ENCODE results near the gene ALLC.
"Not testable (repeated sequence)": the region's sequence is repeated elsewhere in the genome, so short reads cannot be mapped to it uniquely, and the experiment has no call there.

ALLC gene

GRCh38 chr2:3656762-3657721 is 958 bp upstream of the ALLC start:
- no peak for DNase-seq

DNA sequence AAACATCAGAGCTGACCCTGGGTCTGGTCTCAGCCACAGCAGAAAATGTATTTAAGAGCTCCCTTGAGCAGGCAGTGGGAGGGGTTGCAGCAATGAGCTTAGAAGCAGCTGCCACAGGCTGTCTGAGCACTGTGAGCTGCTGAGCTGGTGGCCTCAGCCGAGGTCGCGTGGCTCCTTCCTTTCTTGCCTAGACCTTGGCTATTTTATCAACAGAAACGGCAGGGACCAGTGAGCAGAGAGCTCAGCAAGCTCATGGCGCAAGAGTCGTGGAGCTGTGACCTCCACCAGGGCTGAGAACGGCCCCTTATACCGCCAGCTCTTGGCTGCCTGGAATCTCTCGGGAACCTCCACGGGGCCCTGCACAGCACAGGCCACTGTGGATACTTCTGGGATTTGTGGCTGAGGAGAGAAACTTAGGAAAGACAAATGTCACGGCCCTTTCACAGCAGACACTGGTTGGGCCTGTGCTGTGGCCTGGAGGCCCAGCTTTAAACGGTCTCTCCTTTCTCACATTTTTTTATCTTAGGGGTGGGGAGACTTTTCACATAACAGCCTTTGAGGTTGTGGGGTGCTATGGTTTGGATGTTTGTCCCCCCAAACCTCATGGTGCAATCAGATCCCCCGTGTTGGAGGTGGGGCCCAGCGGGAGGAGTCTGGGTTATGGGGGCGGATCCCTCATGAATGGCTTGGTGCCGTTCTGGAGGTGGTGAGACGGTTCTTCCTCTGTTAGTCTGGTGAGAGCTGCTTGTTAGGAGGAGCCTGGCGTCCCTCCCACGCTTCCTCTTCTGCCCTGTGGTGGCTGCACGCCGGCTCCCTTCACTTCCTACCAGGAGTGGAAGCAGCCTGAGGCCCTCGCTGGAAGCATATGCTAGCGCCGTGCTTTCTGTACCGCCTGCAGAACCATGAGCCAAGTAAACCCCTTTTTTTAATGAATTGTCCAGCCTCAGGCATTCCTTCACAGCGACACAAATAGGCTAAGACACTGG is 1.7 kb downstream of the ALLC start:
- no peak for DNase-seq

DNA sequence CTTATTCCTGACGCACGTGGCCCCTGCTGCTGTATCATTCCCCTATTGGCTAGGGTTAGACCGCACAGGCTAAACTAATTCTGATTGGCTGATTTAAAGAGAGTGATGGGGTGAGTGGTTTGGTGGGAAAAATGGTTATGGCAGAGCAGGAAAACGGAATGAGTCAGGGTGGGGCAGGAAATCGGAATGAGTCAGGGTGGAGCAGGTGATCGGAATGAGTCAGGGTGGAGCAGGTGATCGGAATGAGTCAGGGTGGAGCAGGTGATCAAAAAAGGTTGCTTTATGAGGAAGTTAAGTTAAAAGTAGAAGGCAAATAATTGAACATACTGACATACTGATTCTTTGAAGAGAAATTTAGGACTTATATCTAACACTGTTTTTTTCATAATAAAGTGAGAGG is 2.6 kb downstream of the ALLC start:
- DNase-seq, result not testable (repeated sequence)

DNA sequence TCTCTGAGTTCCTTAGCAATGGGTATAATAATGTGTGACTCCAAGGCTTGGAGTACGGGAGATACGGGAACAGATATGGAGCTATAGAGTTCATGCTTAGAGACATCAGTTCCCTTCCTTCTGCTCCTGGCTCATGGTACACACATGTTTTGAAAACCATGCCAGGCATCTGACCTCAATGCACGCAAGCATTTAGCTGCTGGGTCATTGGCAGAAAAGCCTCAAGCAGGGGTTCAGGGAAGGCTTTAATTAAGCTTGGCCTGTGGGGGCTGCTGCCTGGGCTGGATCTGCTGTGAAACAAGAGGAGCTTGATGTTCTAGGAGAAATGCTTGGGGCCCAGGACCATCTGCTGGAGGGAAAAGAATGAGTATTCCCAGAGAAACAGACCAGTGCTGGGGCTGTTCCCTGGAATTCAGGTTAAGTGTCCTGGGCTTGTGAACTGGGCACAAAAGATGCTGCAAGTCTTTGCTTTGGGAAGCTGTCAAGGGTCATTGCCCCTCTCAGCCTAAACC is 3.2 kb downstream of the ALLC start:
- DNase-seq, result no peak

- no peak for DNase-seq
Measured at GRCh38 chr2:3662239-3662638, 4.2 kb downstream of the ALLC start.

DNA sequence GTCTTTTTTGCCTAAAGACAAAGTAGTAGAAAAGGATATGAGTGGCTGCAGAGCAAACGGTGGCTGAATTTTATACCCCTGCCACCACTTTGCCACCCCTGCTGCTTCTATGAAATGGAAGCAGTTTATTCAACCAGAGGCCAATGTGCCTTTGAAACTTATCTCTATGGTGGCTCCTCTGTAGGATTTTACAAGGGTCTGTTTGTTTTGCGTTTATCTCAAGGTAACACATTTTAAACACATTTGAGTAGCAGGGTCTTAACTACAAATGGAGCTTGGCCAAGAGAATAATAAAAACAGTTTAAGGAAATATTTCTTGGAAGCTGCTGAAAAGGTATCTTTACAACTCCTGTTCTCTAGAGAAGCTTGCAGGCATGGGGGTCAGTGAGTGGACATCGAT is 6.1 kb downstream of the ALLC start:
- no peak for DNase-seq

DNA sequence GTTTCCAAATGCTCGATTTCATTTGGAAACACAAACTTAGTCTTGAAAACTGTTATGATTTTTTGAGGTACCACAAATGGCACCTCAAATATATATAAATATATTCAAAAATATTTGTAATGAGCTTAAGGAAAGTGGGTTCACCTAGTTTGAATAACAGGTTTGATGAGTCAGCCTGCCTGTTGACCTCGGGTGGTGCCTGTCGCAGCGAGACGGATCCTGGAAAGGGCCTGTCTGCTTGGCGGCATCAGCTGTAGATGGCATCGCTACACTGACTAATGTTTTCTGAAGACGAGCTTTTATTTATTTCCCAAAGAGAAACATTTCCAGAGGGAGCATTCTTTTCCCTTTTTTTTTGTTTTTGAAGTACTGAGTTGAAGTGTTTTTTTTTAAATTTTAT is 6.9 kb downstream of the ALLC start:
- no peak for DNase-seq

DNA sequence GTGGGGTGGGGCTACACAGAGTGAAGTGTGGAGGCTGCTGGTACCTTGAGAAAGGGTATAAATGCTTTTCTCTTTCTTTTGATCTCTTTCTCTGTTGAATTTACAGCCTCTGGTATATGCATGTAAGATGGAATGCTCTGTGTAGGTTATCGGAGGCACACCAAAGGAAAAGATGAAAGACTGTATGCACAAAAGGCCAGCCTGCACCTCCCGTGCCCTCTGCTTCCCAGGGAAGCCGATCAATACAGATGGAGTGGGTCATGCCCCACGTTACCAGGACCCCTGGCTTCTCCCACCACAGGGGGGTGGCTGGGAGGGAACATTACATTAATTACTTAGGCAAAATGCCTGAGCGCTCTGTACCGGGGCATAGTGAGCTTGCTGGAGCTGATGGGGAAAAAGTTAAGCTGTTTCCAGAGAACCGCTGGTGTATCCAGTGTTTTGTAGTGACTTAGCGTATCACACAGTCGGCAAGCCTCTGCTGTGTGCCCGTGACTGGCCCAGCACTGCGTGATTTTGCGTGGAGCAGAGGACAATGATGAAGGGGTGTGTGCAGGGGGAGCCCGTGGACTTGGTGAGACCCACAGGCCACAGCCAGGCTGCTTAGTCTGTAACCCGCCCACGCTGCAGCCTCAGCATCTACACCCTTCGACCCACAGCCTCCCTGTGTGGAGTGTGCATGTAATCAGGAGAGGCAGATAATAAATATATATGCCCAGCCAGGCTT is 8.0 kb downstream of the ALLC start:
- no peak for DNase-seq

DNA sequence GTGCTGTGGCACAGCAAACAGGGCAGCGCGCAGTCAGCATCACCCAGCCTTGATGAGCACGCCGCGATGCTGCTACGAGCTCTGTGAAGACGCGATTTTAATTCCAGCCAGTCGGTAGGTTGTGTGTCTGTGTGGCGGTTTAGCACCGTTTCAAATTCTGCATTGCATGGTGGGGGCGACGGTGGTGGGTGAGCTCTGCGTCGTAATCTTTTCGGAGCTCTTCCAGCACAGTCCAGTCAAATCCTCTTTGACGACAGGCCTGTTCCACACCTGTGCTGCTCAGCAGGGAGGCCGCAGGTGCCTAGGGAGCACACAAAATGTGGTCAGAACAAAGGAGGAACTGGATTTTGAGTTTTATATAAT is 8.6 kb downstream of the ALLC start:
- DNase-seq, result no peak

- DNase-seq, result peak; percentile 4
Measured at GRCh38 chr2:3667151-3667631, 9.2 kb downstream of the ALLC start.

DNA sequence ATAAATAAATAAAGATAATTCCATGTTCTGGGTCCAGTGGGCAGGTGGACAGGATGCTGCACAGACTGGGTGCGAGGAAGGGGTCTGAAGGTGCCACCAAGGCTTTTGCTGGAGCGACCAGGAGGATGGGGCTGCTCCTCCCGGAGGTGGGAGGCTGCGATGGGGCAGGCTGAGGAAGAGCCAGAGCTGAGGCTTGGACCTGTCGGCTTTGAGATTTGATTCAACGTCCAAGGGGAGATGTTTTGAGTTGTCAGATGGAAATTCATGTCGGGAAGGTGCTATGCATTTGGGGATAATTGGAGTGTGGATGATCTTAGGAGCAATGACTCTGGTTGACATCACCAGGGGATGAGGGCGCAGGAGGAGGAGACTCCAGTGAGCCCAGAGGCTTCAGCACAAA is 11.7 kb downstream of the ALLC start:
- no peak for DNase-seq

GRCh38 chr2:3670376-3670775 is 12.4 kb downstream of the ALLC start:
- DNase-seq, result no peak

DNA sequence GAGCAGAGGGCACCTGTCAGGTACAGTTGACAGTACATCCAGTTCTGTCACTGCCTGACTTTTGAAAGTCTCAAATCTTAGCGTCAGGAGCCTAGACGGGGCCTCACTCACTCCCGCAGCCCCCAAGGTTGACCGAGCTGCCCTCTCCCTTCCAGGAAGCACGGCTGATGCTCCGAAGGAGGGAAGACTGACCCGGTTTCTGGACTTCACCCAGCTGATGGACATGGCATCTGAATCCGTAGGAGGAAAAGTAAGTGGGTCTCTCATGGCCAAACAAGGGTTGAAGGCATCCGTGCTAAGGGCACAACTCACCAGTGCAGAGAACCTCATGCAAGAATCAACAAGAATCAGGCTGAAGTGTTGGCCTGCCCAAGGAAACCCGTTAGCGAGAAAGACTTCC is 12.9 kb downstream of the ALLC start:
- no peak for DNase-seq

DNA sequence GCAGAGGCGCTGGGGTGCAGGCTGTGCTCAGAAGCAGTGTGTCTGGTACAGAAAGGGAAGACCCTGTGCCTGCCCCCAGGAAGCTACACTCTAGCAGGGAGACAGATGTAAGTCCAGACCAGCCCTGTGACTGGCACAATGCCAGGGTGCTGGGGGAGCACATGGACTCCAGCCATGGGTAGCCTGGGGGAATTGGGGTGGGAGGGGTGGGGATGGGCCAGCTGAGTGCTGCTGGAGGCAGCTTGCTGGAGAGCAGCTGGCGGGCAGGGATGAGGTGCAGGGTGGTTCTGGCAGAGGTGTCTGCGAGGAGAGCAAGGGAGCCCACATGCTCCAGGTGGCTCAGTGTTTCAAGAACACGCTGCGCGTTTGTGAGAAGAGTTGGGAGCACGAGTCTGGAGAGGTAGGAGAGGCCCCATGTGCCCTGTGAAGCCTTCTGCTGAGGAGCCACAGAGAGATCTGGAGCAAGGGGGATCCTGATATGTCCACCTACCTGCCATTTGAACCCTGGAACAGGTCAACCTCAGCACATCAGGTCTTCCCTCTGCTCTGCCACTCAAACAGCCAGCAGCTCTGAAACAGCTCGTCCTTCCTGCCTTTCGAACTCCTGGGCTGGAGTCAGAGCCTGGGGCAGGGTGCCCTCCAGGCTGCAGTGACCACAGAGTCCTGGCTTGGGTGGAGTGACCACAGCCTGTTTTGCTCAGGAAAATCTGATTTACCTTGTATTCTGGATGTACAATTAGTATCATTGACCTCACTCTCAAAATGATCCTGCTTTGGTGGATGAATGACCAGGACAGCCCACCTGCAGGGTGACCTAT is 15.1 kb downstream of the ALLC start:
- DNase-seq, result no peak

DNA sequence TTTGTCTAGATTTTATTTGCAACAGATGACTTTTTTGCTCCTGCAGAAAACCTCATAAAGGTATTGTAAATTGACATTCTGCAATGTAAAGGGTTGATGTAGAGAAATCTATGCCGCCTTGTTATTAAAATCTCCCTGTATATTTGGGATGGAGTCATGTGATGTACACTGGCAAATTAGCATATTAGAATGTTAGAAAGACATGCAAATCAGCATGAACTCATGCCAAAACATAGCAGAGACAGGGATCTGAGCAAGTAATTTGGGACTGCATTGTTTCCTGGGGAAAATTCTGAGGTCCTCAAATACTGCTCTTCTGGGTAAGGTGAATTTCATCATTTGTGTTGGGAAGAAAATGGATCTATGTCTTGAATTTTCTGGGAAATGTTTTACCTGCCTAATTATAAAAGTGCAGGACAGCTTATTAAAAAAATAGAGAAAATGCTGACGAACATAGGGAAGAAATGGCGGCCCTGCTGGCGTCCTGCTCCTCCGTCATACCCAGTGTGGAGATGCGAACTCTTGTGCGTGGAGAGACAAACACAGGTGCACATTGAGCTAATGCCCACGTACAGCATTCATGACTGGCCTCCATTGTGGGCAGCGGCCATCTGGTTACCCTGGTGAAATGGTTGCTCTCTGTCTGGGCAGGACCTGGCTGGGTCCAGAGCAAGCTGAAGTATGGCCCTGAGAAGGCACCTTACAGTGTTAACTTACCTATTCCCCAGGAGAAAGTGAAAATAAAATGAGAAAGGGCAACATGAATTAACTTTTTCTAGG is 16.3 kb downstream of the ALLC start:
- DNase-seq, result no peak

- DNase-seq, result no peak
Measured at GRCh38 chr2:3675687-3676086, 17.7 kb downstream of the ALLC start.

- no peak for DNase-seq
Measured at GRCh38 chr2:3677436-3677835, 19.4 kb downstream of the ALLC start.

DNA sequence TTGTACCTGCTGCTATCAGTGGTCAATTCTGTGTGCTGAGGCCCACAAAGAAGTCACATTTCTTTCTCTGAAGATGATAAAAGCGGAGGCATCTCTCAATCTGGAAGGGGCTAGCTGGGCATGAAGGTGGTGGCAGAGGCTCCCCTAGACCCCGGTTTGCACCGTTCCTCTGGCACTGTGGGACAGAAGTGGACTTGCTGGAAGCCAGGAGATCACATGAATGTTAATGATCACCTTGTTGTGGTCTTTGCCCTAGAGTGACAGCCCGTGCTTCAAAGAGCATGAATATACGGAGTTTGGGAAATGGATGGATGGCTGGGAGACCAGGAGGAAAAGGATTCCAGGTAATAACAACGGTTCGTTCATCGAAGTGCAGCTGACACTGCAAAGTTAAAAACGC is 20.2 kb downstream of the ALLC start:
- no peak for DNase-seq

DNA sequence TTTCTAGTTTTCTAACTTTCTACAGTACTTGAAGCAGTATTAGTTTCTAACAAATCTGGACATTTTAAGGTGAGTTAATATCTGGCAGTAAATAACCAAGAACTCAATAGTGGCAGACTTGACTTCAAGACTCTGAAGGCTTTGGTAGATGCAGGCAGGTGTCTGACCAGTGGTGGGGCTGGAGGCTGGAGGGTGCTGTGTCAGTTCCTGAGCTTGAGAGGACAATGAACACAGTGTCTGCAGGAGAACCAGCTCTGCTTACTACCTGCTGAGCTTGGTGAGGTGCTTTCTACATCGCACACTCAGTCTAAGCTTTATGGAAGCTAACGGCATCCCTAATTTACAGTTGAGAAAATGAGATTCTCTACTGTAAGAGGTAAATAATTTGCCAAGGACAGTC is 21.2 kb downstream of the ALLC start:
- DNase-seq, result no peak

GRCh38 chr2:3679616-3680393 is 21.8 kb downstream of the ALLC start:
- no peak for DNase-seq

All from NCI-H2029 treated with DMSO at 0.1 percent for 48 hours (cell line).